H9 (cell line): ENCODE data around the gene GLCCI1. TPM values are rescaled to one million over a fixed set of nuclear protein-coding genes. Genes with fewer than 3 reads are reported as not detected.

Experiments
- DNase-seq: peaks from one replicate; pipeline ENCODE4 v3.0.0-alpha.2; 2017
- H2AFZ ChIP-seq: one replicate; pipeline ENCODE4 v1.6.1; 2013; ENCODE audit warnings: mild to moderate bottlenecking, low read length, control low read depth, moderate library complexity
- H2AK5ac ChIP-seq: 2 replicates; pipeline ENCODE4 v1.6.1; 2013; ENCODE audit warnings: low read length, control low read depth, mixed read lengths; ENCODE audit not compliant: insufficient read length
- H2BK120ac ChIP-seq: one replicate; pipeline ENCODE4 v1.6.1; 2013; ENCODE audit warnings: low read depth, mild to moderate bottlenecking, low read length, control low read depth, inconsistent platforms; ENCODE audit not compliant: poor library complexity, severe bottlenecking
- H2BK12ac ChIP-seq: 2 replicates; pipeline ENCODE4 v1.6.1; 2013; ENCODE audit warnings: low read length, control low read depth, mixed read lengths, low read depth; ENCODE audit not compliant: insufficient read length
- H2BK15ac ChIP-seq: 2 replicates; pipeline ENCODE4 v1.6.1; 2013; ENCODE audit warnings: low read depth, low read length, control low read depth
- H2BK20ac ChIP-seq: one replicate; pipeline ENCODE4 v1.6.1; 2013; ENCODE audit warnings: low read depth, mild to moderate bottlenecking, low read length, control low read depth, inconsistent platforms; ENCODE audit not compliant: poor library complexity, severe bottlenecking
- H2BK5ac ChIP-seq: 2 replicates; pipeline ENCODE4 v1.6.1; 2013; ENCODE audit warnings: low read length, control low read depth, mixed read lengths; ENCODE audit not compliant: insufficient read length
- H3K14ac ChIP-seq: 2 replicates; pipeline ENCODE4 v1.6.1; 2013; ENCODE audit warnings: low read length, control low read depth; ENCODE audit not compliant: insufficient read depth
- H3K18ac ChIP-seq: 2 replicates; pipeline ENCODE4 v1.6.1; 2013; ENCODE audit warnings: low read depth, mild to moderate bottlenecking, mixed read lengths, low read length, control low read depth; ENCODE audit not compliant: insufficient read length
- H3K23ac ChIP-seq: 2 replicates; pipeline ENCODE4 v1.6.1; 2013; ENCODE audit warnings: low read length, control low read depth, mixed read lengths, low read depth; ENCODE audit not compliant: insufficient read length
- H3K23me2 ChIP-seq: 2 replicates; pipeline ENCODE4 v1.6.1; 2013; ENCODE audit warnings: low read depth, mild to moderate bottlenecking, mixed read lengths, low read length, control low read depth; ENCODE audit not compliant: insufficient read length, poor library complexity, severe bottlenecking
- H3K27ac ChIP-seq: 2 replicates; pipeline ENCODE4 v1.5.1; 2013; ENCODE audit warnings: low read length, control low read depth, mixed read lengths, low read depth; ENCODE audit not compliant: insufficient read length
- H3K27me3 ChIP-seq: 2 replicates; pipeline ENCODE4 v1.6.1; 2013; ENCODE audit warnings: low read length, control low read depth, inconsistent platforms; ENCODE audit not compliant: insufficient read depth
- H3K4ac ChIP-seq: 2 replicates; pipeline ENCODE4 v1.6.1; 2013; ENCODE audit warnings: low read depth, mild to moderate bottlenecking, control low read depth, inconsistent platforms, low read length, moderate library complexity
- H3K4me1 ChIP-seq: 2 replicates; pipeline ENCODE4 v1.6.1; 2013; ENCODE audit warnings: low read length, control low read depth, inconsistent platforms; ENCODE audit not compliant: insufficient read depth
- H3K4me2 ChIP-seq: 2 replicates; pipeline ENCODE4 v1.6.1; 2013; ENCODE audit warnings: low read length, control low read depth, mixed read lengths; ENCODE audit not compliant: insufficient read length, insufficient read depth
- H3K56ac ChIP-seq: 2 replicates; pipeline ENCODE4 v1.6.1; 2013; ENCODE audit warnings: low read depth, mild to moderate bottlenecking, mixed read lengths, low read length, control low read depth; ENCODE audit not compliant: insufficient read length
- H3K79me1 ChIP-seq: 2 replicates; pipeline ENCODE4 v1.6.1; 2013; ENCODE audit warnings: low read depth, mild to moderate bottlenecking, moderate library complexity, low read length, control low read depth, inconsistent platforms; ENCODE audit not compliant: insufficient read depth, poor library complexity, severe bottlenecking
- H3K79me2 ChIP-seq: 2 replicates; pipeline ENCODE4 v1.6.1; 2013; ENCODE audit warnings: low read length, control low read depth, inconsistent platforms; ENCODE audit not compliant: insufficient read depth
- H3K9ac ChIP-seq: 2 replicates; pipeline ENCODE4 v1.6.1; 2013; ENCODE audit warnings: low read length, control low read depth, mixed read lengths; ENCODE audit not compliant: insufficient read length; ENCODE audit errors: extremely low read depth
- H3K9me3 ChIP-seq: one replicate; pipeline ENCODE4 v1.6.1; 2013; ENCODE audit warnings: low read depth, low read length, inconsistent platforms; ENCODE audit not compliant: control insufficient read depth
- H3T11ph ChIP-seq: one replicate; pipeline ENCODE4 v1.6.1; 2013; ENCODE audit warnings: mild to moderate bottlenecking, low read length, control low read depth, inconsistent platforms
- H4K20me1 ChIP-seq: one replicate; pipeline ENCODE4 v1.6.1; 2013; ENCODE audit not compliant: control insufficient read depth, insufficient read length, insufficient read depth
- H4K5ac ChIP-seq: 2 replicates; pipeline ENCODE4 v1.6.1; 2013; ENCODE audit warnings: low read depth, mild to moderate bottlenecking, mixed read lengths, low read length, control low read depth; ENCODE audit not compliant: insufficient read length
- H4K8ac ChIP-seq: replicated peaks from 2 replicates; pipeline ENCODE4 v1.6.1; 2013; ENCODE audit warnings: low read length, control low read depth, mixed read lengths, low read depth; ENCODE audit not compliant: insufficient read length
- H4K91ac ChIP-seq: 2 replicates; pipeline ENCODE4 v1.6.1; 2013; ENCODE audit warnings: low read depth, mild to moderate bottlenecking, moderate library complexity, mixed read lengths, low read length, control low read depth; ENCODE audit not compliant: insufficient read length
- H3K27ac Mint-ChIP-seq, 3 experiments: 2 replicates in 2 of 3; 3 replicates in 1 of 3; pipeline ENCODE4 v1.8.0; 2020 to 2021; ENCODE audit warnings: mixed read lengths in 3 of 3, mild to moderate bottlenecking in 1 of 3, moderate library complexity in 1 of 3
- H3K27me3 Mint-ChIP-seq: 2 replicates; pipeline ENCODE4 v1.8.0; 2021; ENCODE audit warnings: low read depth, mild to moderate bottlenecking, moderate library complexity, mixed read lengths
- H3K36me3 Mint-ChIP-seq, 3 experiments: 2 replicates in 2 of 3; 3 replicates in 1 of 3; pipeline ENCODE4 v1.8.0; 2020 to 2021; ENCODE audit warnings: low read depth in 3 of 3, mixed read lengths in 3 of 3; ENCODE audit not compliant: insufficient read depth in 1 of 3
- H3K4me1 Mint-ChIP-seq, 2 experiments: 2 replicates each; pipeline ENCODE4 v1.8.0; 2020; ENCODE audit warnings: mixed read lengths in 2 of 2
- H3K4me3 Mint-ChIP-seq, 2 experiments: 2 replicates in 1 of 2; 3 replicates in 1 of 2; pipeline ENCODE4 v1.8.0; 2020 to 2021; ENCODE audit warnings: mild to moderate bottlenecking in 2 of 2, mixed read lengths in 2 of 2, moderate library complexity in 1 of 2
- H3K9me3 Mint-ChIP-seq, 2 experiments: 2 replicates in 1 of 2; 3 replicates in 1 of 2; pipeline ENCODE4 v1.8.0; 2020; ENCODE audit warnings: mild to moderate bottlenecking in 2 of 2, mixed read lengths in 2 of 2, moderate library complexity in 1 of 2
- WGBS: extraction: QIAGEN DNeasy Blood & Tissue Kit; methylation state at CpG from one replicate; pipeline ENCODE4 v1.1.7; 2013; ENCODE audit warnings: missing lambda C conversion rate, low lambda C conversion rate, mixed read lengths; ENCODE audit not compliant: insufficient read length; ENCODE audit errors: extremely low coverage; 5-methylcytosine and 5-hydroxymethylcytosine counted together
- total RNA-seq: library from RNA; stranded (reverse); gene quantifications from 2 replicates; pipeline ENCODE4 v1.2.1, GENCODE V29; 2021
- TF ChIP-seq, protein P1 (sequence below): fragments of 200-600 bp; sonication (generic); conservative IDR thresholded peaks from 3 replicates; pipeline ENCODE4 v1.8.0; 2021; ENCODE audit warnings: antibody characterized with exemption, mild to moderate bottlenecking

GLCCI1 gene
- total RNA-seq, 1 experiment from 2014 or later: 19.1 TPM

DNA sequence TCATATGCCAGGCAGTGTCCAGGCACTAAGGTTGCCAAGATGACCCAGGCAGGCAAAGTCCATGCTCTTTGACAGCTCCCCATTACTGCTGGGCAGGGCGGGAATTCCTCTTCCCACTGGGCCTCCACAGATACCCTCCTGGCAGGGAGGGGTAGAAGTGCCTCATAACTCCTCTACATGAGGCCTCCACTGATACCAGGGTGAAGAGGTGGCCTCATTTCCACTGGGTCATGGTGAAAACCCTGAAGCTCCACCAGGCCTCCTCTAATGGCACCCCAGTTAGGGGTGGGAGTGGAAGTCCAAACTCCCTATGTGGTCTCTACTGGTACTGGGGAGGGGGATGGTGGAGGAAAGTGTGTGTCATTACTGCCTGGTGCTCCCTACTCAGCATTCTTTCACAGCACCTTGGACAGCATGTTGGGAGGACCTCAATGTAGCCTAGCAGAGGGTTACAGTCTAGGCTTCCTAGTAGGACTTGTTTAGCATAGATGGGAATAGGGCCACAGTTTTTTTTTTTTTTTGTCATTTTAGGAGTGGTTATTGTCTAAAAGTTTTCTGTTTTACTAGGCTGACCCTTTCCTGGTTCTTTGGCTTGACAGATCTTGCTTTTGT lies 34.6 kb upstream of the GLCCI1 start:
- H4K5ac ChIP-seq: no peak overlapping the region
- H3K9ac ChIP-seq: no peak overlapping the region
- no peak overlapping the region for H3K14ac ChIP-seq
- H3K4me3 Mint-ChIP-seq: no peak overlapping the region
- no peaks in the 10 kb centered on the region for H3K9me3 Mint-ChIP-seq
- H2BK120ac ChIP-seq: no peak overlapping the region
- H3T11ph ChIP-seq: no peak overlapping the region
- H3K18ac ChIP-seq: no peak overlapping the region
- no CpG with 5 or more reads among the region's 1 CpG for WGBS
- H3K36me3 Mint-ChIP-seq: no peaks in the 10 kb centered on the region
- no peaks in the 10 kb centered on the region for H3K9me3 ChIP-seq
- no peak overlapping the region for H3K27ac Mint-ChIP-seq
- H3K4me1 Mint-ChIP-seq: peaks cover 21 to 31% of the 10 kb centered on the region in 2 experiments
- H4K20me1 ChIP-seq: no peaks in the 10 kb centered on the region
- TF ChIP-seq, protein P1, sequence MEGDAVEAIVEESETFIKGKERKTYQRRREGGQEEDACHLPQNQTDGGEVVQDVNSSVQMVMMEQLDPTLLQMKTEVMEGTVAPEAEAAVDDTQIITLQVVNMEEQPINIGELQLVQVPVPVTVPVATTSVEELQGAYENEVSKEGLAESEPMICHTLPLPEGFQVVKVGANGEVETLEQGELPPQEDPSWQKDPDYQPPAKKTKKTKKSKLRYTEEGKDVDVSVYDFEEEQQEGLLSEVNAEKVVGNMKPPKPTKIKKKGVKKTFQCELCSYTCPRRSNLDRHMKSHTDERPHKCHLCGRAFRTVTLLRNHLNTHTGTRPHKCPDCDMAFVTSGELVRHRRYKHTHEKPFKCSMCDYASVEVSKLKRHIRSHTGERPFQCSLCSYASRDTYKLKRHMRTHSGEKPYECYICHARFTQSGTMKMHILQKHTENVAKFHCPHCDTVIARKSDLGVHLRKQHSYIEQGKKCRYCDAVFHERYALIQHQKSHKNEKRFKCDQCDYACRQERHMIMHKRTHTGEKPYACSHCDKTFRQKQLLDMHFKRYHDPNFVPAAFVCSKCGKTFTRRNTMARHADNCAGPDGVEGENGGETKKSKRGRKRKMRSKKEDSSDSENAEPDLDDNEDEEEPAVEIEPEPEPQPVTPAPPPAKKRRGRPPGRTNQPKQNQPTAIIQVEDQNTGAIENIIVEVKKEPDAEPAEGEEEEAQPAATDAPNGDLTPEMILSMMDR: no peak
- H2BK20ac ChIP-seq: no peak overlapping the region
- no peaks in the 10 kb centered on the region for H3K4me1 ChIP-seq
- no peak overlapping the region for H3K4ac ChIP-seq
- no peak overlapping the region for H2BK5ac ChIP-seq
- H2BK12ac ChIP-seq: no peak overlapping the region
- H3K23ac ChIP-seq: no peak overlapping the region
- DNase-seq: no peak
- no peak overlapping the region for H3K27ac ChIP-seq
- H2AFZ ChIP-seq: no peak overlapping the region
- no peak overlapping the region for H4K91ac ChIP-seq
- no peak overlapping the region for H2AK5ac ChIP-seq
- no peaks in the 10 kb centered on the region for H3K27me3 Mint-ChIP-seq
- H3K56ac ChIP-seq: no peak overlapping the region
- H3K79me2 ChIP-seq: no peaks in the 10 kb centered on the region
- no peak overlapping the region for H3K4me2 ChIP-seq
- no peak overlapping the region for H2BK15ac ChIP-seq
- no peaks in the 10 kb centered on the region for H3K79me1 ChIP-seq
- no peak overlapping the region for H4K8ac ChIP-seq
- no peaks in the 10 kb centered on the region for H3K27me3 ChIP-seq
- H3K23me2 ChIP-seq: no peaks in the 10 kb centered on the region
